ENCODE measurements around the gene HCN1.
"Not testable (repeated sequence)": the region's sequence is repeated elsewhere in the genome, so short reads cannot be mapped to it uniquely, and the experiment has no call there.

HCN1 gene

DNA sequence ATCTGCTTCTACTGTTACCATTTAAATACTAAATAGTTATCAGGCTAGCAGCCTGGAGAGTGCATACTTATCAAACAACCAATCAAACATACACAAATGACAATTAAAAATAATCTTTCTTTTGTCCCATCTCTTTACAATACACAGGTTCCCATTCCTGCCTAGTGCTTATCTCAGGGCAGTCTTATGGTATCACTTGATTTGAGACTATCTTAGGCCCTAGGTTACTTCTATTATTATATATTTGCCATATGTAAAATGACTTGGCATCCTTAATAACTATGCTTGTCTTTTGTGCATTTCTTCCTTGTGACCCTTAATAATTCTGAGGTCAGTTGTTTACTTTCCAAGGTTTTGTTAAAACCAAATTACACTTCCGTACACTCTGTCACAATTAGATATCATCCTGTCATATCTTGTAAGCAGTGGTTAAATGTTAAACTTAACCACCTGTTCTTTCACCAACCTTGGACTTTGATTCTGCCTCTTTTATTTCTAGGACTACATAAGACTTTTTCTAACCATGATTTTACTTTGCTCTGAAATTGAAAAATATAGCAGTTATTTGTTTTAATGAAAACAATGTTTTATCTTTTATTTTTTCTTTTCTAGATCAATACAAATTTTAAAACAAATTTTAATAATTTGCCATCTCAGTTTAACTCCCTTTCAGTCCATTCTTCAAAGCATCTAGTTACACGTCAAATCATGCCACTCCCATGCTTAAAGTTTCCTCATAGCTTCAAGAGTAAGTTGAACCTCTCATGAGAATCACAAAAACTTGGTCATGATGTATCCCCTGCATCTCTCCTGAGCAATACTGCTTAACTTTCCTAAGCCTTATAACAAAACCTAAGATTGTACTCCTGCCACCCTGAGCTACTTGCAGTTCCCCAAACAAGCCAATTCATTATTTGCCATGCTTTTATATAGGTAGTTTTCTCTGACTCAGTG, 281.3 kb downstream of the HCN1 start:
- DNase-seq: no peak

DNA sequence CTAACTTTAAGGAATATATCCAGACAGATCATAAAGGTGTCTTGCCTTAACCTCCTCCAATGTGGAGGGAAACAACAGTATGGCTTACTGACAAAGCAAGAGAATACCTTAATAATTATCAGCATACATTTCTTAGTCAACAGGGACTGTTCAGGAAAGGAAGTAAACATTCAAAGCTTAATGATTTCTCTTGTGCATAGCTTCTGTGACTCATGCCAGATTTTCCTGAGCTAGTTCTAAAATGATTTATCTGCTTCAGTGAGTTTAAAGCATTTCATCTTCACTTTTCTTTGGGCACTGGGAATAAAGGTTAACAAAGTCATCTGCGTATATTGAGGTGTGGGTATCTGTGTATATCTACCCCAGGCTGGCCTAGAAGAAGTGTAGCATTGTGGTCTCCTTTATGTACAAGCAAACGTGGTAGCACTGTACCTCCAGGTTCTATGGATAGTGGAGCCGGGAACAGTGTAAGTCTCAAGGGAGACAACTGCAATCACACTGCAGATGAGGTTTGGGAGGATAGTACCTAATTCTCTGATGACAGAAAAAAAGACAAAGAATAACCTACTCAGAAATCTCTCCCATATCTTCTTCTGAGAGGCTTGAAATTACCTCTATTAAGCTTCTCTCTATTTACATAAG, 284.1 kb downstream of the HCN1 start:
- no peak for DNase-seq

DNA sequence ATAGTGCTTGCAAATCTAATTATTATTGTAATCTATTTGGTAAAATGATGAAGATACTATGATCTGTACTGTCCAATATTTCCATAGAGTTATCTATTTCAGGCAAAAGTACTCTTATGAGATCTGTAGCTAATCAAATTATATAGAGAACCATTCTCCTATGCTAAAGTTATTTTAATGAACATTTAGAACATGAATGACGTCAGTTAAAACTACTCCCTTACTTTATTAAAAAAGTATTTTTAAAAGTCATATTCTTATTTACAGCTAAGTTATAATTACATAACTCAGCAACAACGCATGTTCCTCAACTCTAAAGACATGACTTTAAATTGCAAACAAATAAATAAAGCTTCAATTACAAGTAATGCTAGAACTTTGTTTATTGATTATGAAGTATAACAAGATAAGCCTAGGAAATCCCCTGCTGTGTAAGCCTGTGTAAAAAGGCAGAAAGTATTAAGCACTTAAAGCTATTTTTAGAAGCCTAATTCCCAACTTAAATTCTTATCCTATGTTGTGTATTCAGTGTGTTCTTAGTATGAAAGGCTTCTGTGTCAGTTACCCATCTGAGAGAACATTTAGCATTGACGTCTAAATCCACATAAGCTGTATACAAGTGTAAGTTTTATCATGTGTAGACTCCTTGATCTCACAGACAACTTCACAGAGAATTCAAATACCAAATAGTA, 285.7 kb downstream of the HCN1 start:
- DNase-seq: no peak

DNA sequence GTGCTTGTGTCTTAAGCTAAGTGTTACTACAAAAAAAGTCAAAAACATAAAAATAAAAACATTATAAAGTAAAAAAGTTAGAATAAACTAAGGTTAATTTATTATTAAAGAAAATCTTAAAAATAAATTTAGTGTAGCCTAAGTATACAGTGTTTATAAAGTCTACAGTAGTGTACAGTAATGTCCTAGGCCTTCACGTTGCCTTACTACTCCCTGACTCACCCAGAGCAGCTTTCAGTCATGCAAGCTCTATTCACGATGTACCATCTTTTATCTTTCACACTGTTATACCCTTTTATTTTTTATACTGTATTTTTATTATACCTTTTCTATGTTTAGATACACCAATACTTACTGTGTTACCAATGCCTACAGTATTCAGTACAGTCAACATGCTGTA, 288.1 kb downstream of the HCN1 start:
- DNase-seq: no peak

DNA sequence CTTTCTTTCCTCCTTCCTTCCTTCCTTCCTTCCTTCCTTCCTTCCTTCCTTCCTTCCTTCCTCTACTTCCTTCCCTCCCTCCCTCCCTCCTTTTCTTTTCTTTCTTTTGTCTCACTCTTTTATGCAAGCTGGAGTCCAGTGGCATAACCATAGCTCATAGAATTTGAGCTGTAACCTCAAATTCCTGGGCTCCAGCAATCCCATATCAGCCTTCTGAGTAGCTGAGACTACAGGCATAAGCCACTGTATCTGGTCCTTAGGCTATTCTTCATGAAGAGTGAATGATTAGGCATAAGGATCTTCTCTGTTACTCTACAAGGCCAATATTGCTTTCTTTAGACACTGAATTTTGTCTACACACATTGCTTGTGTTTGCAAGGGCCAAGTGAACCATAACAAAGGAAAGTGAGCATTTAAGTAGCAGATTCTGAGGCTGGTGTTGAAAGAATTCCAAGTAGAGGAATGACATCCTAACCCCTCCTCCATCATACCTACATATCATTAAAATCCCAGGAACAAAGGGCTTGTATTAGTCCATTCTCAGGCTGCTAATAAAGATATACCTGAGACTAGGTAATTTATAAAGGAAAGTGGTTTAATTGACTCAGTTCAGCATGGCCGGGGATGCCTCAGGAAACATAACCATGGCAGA, 293.2 kb downstream of the HCN1 start:
- no peak for DNase-seq

DNA sequence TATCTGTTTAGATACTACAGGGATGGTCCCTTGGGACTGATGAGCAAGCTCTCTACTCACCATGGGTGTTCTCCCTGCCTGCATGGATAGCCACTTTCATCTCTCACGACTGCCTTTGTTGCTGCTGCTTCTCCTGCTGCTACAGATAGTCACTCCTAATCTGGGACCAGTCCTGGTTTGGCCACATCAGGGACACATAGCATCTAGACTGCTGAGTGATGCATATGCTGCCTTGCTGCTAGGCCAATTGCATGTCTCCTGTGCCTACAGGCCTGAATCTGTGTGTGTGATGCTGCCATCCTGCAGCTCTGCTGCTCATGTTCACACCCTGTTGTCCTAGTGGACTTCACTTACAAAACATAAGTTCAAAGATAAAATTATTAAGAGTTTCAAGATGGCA, 297.1 kb downstream of the HCN1 start:
- DNase-seq: no peak

DNA sequence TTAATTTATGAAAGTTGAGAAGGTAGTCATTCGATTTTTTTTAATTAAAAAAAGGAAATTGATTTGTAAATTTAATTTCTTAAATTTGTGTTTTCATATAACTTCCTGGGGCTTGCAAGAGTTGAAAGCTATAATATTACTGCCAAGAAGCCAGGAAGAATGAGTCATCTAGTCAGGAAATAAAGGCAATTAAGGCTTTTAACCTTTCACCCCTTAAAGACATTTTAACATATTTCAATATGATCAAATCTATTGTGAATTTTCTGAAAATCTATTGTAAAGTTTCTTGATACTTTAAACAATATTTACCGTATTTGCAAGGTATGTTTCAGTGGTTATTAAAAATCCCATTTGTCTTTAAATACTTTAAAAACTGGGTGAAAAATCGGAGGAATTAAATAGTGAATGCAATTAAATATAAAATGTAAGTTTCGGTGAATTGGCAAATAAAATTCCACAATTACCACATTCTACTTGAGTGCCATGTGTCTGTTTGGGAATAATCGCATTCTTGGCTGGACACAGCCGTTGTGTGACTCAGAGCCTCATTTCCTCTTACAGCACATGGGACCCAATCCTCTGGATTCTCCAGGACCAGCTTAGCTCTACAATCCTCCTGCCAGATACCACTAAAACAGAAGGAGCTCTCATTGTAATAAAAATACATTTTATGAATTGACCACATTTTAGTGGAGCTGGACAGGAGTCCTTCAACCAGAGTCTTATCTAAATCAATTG, 310.7 kb downstream of the HCN1 start:
- no peak for DNase-seq

DNA sequence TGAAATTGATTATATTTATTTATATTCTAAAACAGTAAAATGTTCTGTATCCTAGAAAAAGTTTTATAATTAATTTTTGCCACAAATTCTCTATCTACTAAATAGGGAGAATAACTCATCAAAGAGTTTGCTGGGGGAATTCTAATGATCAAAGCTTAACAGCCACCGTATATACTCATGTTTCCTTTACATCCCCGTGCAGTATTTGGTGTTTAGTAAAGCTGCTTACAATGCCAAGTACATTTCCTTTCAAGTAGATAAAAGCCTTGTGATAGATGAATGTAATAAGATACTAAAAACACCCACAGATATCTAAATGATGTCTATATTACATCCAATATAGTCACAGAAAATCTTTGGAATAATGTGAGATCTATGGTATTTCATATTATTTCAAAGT, 312.2 kb downstream of the HCN1 start:
- no peak for DNase-seq

DNA sequence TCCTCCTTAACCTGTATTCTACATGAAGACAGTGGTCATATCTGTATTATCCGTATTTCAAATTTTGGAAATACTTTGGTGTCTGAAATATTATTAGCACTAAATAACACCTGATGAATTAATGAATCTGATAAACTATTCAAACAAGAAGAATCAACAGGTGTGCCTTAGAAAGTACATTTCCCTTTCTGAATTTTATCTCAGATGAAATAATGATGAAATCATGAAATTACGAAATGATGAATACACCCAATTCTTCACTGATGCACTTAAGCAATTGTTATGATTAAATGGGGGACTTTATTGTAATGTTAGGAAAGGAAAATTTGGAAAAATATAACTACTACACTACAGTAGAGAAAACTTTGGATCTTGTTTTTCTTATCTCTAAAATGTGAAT, 313.6 kb downstream of the HCN1 start:
- DNase-seq: no peak

DNA sequence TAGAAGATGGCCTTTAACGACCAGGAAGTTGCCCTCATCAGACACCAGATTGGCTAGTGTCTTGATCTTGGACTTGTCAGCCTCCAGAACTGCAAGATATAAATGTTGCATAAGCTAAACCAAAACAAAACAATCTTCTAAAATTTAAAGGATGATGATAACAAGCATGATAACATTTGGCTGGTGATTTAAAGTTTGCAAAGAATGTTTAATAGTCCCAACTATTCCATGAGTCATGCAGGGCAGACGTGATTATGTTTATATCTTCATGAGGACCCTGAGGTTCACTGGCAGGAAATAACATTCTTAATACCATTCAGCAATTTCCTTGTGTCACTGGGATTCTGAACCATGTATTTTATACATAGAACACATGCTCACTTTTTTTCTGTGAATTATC, 319.8 kb downstream of the HCN1 start:
- no peak for DNase-seq

DNA sequence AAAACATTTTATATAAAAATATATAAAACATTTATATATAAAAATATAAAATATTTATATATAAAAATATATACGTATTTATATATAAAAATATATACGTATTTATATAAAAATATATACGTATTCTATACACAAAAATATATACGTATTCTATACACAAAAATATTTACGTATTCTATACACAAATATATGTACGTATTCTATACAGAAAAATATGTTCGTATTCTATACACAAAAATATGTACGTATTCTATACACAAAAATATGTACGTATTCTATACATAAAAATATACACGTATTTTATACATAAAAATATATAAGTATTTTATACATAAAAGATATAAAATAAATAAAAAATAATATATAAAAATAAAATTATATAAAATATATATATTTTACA, 323.6 kb downstream of the HCN1 start:
- no peak for DNase-seq

DNA sequence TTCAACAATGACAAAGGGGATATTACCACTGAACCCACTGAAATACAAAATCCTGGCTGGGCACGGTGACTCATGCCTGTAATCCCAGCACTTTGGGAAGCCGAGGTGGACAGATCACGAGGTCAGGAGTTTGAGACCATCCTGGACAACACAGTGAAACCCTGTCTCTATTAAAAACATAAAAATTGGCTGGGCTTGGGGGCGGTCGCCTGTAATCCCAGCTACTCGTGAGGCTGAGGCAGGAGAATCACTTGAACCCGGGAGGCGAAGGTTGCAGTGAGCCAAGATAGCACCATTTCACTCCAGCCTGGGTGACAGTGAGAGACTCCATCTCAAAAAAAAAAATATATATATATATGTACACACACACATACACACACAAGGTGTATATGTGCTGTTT, 324.8 kb downstream of the HCN1 start:
- not testable (repeated sequence) for DNase-seq

DNA sequence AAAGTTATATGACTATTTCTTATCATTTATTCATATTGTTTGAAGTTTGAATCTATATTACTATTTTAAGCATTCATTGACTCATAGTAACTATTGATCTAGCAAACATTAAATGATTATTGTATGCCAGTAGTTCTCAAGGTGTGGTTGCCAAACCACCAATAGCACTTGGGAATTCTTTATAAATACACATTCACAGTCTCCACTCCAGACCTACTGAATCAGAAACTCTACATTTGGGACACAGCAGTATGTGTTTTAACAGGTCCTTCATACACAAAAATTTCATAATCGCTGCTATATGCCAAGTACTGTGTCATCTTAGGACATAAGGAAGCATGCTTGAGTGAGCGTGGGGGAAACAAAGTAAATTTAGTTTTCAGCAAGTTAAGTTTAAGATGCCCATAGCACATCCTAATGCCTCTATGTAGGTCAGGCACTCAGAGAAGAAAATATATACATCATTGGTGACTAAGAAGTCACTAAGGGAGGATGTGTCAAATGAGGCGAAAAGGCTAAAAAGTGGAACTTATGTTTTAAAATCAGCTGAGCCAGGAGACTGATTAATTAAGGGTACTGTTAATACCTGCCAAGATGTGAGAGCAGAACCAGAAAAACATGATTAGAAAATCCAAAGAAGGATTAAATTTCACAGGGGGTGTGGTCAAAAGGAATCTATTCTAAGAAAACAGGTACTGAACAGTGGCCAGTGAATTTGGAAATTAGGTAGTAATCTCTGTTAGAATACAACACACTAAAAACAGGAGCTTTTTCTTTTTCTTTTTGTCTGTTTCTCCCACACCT, 340.8 kb downstream of the HCN1 start:
- DNase-seq: no peak

DNA sequence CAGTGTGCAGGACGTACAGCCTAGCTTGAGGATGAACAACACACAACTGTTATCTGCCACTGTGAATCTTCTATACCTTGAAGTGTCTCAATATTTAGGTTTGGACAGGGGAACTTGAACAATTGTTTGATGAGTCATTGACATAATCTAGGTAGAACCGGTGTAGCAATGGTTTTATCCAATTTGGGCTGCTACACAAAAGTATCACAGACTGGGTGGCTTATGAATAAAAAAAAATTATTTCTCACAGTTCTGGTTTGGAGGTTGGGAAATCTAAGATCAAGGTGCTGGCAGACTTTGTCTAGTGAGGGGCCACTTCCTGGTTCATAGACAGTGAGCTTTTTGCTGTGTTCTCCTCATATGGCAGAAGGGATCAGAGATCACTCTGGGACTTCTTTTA, 359.7 kb downstream of the HCN1 start:
- DNase-seq: no peak

DNA sequence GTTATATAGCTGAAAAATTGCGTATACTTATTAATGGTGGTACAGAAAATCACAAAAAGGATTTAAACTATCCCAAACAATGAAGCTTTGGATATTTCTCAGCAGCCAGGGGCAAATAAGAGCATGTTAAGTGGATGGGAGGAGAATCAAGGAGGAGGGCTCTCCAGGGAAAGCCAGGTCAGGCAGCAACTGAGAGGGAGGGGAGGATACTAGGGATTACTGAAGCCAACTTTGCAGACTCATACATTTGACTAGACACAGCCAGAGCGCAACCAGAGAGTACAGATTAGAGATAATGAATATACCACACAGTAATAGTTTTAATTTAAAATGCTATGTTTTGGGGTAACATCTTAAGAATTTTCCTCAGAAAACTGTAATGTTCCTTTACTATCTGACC, 360.2 kb downstream of the HCN1 start:
- no peak for DNase-seq

DNA sequence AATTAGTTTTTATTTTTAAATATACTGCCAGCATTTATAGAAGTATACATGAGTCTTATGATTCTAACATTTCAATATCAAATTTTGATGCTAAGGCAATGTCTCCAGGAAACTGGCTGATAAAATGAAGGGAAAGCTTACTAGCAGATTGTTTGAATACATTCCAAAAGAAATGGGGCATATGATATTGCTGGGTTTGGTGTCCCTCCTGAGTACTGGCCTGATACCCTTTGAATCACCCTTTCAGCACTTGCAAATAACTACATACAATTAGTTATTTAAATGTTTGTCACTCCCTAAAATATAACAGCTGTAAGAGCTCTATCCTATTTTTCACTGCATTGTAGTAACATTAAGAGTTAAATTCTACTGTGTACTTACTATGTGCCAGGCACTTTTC, 360.8 kb downstream of the HCN1 start:
- no peak for DNase-seq

DNA sequence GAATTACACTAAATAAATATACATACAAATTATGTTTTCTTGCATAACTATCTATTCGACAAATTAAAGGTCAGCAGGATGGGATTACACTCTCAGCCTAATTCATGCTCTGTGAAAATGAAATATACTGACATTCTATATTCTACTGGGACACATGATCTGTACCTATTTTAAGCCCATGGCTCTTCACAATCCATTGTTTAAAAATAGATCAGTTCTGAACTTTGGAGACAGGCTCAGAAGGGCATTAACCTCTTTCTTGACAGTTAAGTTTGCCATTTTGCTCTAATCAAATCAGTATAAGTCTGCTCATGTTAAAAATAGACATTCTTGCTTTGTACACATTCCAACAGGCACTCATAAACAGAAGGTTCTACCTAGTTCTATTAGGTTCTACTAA, 361.2 kb downstream of the HCN1 start:
- DNase-seq: no peak

DNA sequence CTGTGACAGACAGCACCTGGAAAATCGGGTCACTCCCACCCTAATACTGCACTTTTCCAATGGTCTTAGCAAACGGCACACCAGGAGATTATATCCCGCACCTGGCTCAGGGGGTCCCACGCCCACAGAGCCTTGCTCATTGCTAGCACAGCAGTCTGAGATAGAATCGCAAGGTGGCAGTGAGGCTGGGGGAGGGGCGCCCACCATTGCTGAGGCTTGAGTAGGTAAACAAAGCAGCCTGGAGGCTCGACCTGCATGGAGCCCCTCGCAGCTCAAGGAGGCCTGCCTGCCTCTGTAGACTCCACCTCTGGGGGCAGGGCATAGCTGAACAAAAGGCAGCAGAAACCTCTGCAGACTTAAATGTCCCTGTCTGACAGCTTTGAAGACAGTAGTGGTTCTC, 383.6 kb downstream of the HCN1 start:
- not testable (repeated sequence) for DNase-seq

DNA sequence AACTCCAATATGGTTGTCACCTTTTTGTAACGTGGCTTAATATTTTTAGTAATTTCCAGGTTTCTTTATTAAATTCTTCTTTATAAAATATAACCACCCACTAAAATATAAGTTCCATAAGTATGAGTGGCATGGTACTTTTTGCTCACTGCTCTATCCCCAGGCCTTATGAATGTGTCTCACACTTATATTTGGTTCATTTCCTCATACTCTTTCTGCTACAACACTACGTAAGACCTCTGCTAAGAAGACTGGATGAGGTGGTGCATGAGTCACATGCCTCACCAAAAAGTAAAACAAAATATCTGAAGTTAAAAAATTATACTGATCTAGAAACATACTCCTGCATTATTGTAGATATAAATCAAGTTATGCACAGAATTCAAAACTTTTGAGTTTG, 400.9 kb downstream of the HCN1 start:
- DNase-seq: no peak

DNA sequence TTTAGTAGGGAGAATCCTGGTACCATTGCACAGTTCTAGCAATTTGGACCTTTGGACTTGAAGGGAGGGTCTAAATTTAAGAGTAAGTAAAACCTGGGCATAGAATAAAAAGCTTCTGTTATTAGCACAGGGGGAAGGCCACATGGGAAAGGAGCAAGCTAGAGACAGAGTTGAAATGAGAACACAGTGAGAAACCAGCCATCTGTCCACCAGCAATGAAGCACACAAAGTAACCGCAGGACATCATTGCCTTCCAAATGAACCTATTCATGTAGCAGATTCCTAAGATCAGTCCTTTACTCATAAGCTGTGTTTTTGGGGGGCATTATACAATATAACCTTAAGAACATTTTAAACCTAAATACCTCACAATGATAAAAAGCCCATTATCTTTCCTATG, 407.4 kb downstream of the HCN1 start:
- DNase-seq: no peak

DNA sequence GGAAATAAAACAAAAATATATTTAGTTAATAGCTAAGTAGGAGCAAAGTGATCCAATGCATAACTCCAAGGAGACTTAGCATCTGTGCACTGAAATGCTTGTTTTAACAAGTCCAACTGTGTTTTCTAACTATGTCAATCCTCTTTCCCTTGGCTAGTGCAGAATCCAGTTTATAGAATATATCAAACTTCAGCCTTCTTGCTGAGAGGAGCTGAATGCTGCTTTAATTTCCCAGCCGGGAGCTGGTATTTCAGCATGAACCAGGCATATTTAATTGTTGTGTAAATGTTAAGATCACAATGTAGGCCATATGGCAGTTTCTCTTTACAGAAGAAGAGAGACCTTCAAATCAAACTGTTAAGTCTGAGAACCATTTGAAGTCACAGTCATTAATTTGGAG, 411.7 kb downstream of the HCN1 start:
- no peak for DNase-seq

DNA sequence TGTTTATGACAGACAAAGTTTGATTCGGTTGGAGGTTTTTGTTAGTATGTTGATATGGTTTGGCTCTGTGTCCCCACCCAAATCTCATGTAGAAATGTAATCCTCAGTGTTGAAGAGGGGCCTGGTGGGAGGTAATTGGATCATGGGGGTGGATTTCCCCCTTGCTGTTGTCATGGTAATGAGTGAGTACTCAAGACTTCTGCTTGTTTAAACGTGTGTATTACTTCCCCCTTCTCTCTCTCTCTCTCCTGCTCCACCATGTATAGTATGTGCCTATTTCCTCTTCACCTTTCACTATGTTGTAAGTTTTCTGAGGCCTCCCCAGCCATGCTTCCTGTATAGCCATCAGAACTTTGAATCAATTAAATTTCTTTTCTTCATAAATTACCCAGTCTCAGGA, 415.1 kb downstream of the HCN1 start:
- no peak for DNase-seq

Measured in GDM1 (cell line).